Parietal lobe (tissue), 2 donors: ENCODE data around the gene PRDX5. TPM values are rescaled to one million over a fixed set of nuclear protein-coding genes. Genes with fewer than 3 reads are reported as not detected.

Experiments
- small RNA-seq: library from RNA; depleted of rRNA; stranded (forward); fragments of <200 nt; gene quantifications from one replicate; pipeline ENCODE3, GENCODE V24; 2014; ENCODE audit warnings: low replicate concordance
- total RNA-seq: library from RNA; depleted of rRNA; stranded (reverse); fragments of >200 nt; gene quantifications from one replicate; pipeline ENCODE4 v1.2.3, GENCODE V29; 2014

The PRDX5 gene
- total RNA-seq, result 82.3 TPM

GRCh38 chr11:64317961-64318765 is at the start of gene PRDX5:
Gene PRDX5, plus strand, starts transcription at chr11:64318121. Its CDS starts 95 bp downstream, at chr11:64318216.

GRCh38 chr11:64284048-64284961 is 33.6 kb upstream of the PRDX5 start, which contains the start of gene BAD:
Gene BAD, minus strand, starts transcription at chr11:64284665. Its CDS starts 297 bp downstream, at chr11:64284368.

GRCh38 chr11:64284962-64285884 is 32.7 kb upstream of the PRDX5 start, which contains the start of gene GPR137:
Gene GPR137, plus strand, starts transcription at chr11:64285848. Its CDS starts 677 bp downstream, at chr11:64286525.

GRCh38 chr11:64291262-64291751 is 26.6 kb upstream of the PRDX5 start, which contains the start of gene KCNK4:
Gene KCNK4, plus strand, starts transcription at chr11:64291302. Its CDS starts 1,717 bp downstream, at chr11:64293019.

GRCh38 chr11:64299847-64300648 is 17.9 kb upstream of the PRDX5 start, which contains the start of gene CATSPERZ:
Gene CATSPERZ, plus strand, starts transcription at chr11:64300358. Its CDS starts 53 bp downstream, at chr11:64300411.

GRCh38 chr11:64305075-64305690 is 12.7 kb upstream of the PRDX5 start, which contains the start of gene ESRRA:
Gene ESRRA, plus strand, starts transcription at chr11:64305524. Its CDS starts 1,656 bp downstream, at chr11:64307180.

GRCh38 chr11:64317325-64317960 is 478 bp upstream of the PRDX5 start, which contains the start of gene TRMT112:
Gene TRMT112, minus strand, starts transcription at chr11:64317559. Its CDS starts 33 bp downstream, at chr11:64317526.

GRCh38 chr11:64339754-64340408 is 22.0 kb downstream of the PRDX5 start, which contains the start of gene CCDC88B:
Gene CCDC88B, plus strand, starts transcription at chr11:64340204. Its CDS starts 63 bp downstream, at chr11:64340267.

GRCh38 chr11:64358907-64359711 is 41.2 kb downstream of the PRDX5 start, which contains the start of gene RPS6KA4:
Gene RPS6KA4, plus strand, starts transcription at chr11:64359162. Its CDS starts 74 bp downstream, at chr11:64359236.

Small RNA genes within 50 kb of the gene (small RNA-seq; reads per million reads assigned to genes)
- gene MIR1237 (not detected), gene MIR7155 (not detected), gene RF00019 (not detected)

Other genes starting within 250 kb of the PRDX5 start
- 13.5 TPM for gene MACROD1, start 152.0 kb upstream of the PRDX5 start, total RNA-seq
- gene STIP1, start 131.9 kb upstream of the PRDX5 start, total RNA-seq, result 86.4 TPM
- gene FERMT3, start 111.4 kb upstream of the PRDX5 start, total RNA-seq, result 0.63 TPM
- gene TRPT1, start 91.9 kb upstream of the PRDX5 start, total RNA-seq, result 10.6 TPM
- gene NUDT22, start 91.8 kb upstream of the PRDX5 start, total RNA-seq, result 19.7 TPM
- 7.2 TPM for gene DNAJC4, start 87.6 kb upstream of the PRDX5 start, total RNA-seq
- gene VEGFB, start 83.5 kb upstream of the PRDX5 start, total RNA-seq, result 17.5 TPM
- gene FKBP2, start 77.0 kb upstream of the PRDX5 start, total RNA-seq, result 17.8 TPM
- 82.9 TPM for gene PPP1R14B, start 71.2 kb upstream of the PRDX5 start, total RNA-seq
- 5.6 TPM for gene PLCB3, start 66.6 kb upstream of the PRDX5 start, total RNA-seq
- gene BAD, start 33.5 kb upstream of the PRDX5 start, total RNA-seq, result 32.9 TPM
- gene GPR137, start 32.3 kb upstream of the PRDX5 start, total RNA-seq, result 15.7 TPM
- gene KCNK4, start 26.8 kb upstream of the PRDX5 start, total RNA-seq, result 5.3 TPM
- 3.8 TPM for gene CATSPERZ, start 17.8 kb upstream of the PRDX5 start, total RNA-seq
- gene ESRRA, start 12.6 kb upstream of the PRDX5 start, total RNA-seq, result 18.8 TPM
- gene TRMT112, start 562 bp upstream of the PRDX5 start, total RNA-seq, result 49.1 TPM
- 1.6 TPM for gene CCDC88B, start 22.1 kb downstream of the PRDX5 start, total RNA-seq
- 13.1 TPM for gene RPS6KA4, start 41.0 kb downstream of the PRDX5 start, total RNA-seq
- gene SLC22A11, start 237.8 kb downstream of the PRDX5 start, total RNA-seq, result not detected